HG03342 (cell line): ENCODE data around the gene IFI44.

Experiments
- ATAC-seq: cut with Tn5 transposase; IDR thresholded peaks from one replicate; pipeline ENCODE4 v1.9.1; 2021; ENCODE audit warnings: mild to moderate bottlenecking, moderate library complexity; ENCODE audit not compliant: unreplicated experiment

The IFI44 gene

DNA sequence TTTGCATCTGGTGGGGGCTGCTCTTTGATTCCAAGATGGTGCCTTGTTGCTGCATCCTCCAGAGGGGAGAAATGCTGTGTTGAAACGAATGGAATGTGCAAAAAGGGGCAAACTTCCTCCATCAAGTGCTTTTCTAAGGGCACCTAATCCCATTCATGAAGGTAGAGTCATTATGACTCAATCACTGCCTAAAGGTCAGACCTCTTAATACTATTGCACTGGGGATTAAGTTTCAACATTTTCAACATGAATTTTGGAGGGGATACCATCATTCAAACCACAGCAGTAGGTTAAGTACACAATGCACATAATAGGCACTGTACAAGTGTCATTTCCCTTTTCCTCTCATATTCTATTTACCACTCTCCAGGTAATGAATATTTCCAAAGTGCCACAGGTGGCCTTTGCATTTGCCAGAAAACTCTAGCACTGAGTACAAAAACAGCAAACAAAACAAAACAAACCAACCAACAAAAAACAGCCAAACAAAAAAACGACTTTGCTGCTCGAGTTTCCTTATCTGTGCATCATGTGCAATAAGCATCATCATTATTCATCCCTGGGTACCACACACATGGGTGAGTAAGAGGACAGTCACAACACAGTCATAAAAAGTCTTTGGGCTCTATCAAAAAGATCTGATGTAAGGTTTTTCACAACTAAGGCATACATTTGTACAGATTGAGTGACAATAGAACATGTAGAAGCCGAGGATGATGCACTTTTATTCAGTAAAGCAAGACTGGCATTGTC lies 42.5 kb downstream of the IFI44 start:
- no peak for ATAC-seq

DNA sequence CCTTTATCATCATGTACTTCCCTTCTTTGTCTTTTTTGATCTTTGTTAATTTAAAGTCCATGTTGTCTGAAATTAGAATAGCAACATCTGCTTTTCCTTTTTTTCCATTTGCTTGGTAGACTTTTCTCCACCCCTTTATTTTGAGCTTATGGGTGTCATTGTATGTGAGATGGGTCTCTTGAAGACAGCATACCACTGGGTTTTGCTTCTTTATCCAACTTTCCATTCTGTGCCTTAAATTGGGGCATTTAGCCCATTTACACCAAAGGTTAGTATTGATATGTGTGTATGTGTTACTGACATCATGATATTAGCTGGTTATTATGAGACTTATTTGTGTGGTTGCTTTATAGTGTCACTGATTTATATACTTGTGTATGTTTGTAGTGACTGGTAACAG lies 50.2 kb downstream of the IFI44 start:
- ATAC-seq = no peak

DNA sequence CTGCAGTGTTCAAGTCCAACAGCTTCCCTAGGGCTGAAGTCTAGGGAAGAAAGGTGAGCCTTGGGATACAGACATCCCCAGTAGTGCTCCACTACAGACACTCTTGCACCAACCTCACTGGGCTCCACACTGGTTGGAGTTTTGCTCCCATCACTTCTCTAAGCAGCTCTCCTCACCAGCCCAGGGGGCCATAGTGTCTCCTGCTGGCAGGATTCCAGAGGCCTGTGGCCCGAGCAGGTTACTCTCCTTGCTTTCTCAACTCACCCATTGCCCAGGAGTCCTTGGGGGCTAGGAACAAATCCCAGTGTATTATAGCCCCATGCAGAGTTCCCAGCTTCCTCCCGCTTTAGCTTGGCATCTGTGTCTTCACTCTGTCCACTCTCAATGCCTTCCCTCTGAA lies 52.8 kb downstream of the IFI44 start:
- ATAC-seq = no peak

DNA sequence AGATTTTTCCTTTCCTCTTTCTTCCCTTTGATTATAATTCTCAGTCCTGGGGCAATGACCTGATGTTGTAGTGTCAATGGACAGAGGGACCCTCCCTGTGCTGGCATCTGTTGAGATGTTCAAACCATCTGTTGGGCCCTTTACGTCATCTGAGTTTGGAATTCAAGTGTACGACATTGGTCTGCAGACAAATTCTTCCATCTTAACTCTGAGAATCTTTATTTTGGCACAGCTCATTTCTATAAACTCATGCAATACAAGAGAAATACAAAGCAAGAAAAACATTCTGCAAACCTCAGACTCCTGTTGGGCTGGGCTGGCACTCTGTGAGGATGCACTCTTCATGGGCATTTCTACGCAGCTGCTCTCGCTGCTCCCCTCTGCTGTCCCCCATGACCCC lies 54.2 kb downstream of the IFI44 start:
- ATAC-seq = no peak

DNA sequence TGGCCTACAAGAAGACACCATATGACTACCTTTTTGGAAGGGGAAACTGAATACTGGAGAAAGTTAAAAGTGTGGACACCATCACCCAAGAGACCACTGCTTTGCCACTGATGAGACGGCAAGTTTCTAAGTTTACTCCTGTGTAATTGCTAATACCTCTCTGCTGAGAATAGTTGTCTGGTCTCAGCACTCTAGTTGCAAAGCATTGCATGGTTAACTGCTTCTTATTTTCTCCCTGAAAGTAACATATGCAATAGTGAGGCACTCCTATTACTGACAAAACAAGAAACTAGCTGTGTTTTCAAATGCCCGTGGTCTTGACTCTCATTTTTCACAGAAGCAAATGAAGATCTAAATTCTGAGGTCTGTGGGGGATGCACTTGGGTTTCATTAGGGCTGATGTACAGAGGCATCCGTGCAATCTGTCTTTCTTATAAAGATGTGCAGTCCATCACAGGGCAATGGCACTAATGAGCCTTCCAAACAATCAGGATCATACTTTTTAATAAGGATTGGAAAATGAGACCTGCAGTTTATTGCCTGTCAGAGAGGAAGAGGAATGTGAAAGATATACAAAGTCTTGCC lies 62.9 kb downstream of the IFI44 start:
- no peak for ATAC-seq

DNA sequence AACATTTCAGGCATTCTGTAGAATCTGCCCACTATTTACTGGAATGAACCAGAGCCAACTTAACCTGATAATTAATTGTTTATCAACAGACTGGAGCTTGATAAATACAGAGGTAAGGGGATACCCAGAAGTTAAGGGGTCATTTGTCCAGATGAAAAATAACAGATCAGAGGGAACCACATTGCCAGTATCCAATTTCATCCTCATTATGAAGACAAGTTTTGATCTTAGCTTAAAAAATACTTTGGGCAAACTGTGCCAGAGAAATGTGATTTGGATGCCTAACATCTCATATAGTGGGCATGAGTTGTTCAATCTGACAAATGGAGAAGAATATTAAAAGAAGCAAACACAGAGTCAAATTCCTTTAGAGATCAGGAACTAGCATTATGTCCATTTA lies 63.7 kb downstream of the IFI44 start:
- ATAC-seq = no peak
